ENCODE data around the gene HS2ST1. TPM values are rescaled to one million over a fixed set of nuclear protein-coding genes. Genes with fewer than 3 reads are reported as not detected.
"Not testable (repeated sequence)": the region's sequence is repeated elsewhere in the genome, so short reads cannot be mapped to it uniquely, and the experiment has no call there.

Gene HS2ST1
- 11.5 TPM for total RNA-seq

GRCh38 chr1:86914601-86914997 lies at the start of gene HS2ST1:
Gene HS2ST1 (plus strand): TSS chr1:86914635.
- peak within 1 kb of the TSS; percentile 77 to 95 for H3K4me3 ChIP-seq
- no peaks in the 10 kb centered on the region for H3K9me3 ChIP-seq
- H3K36me3 ChIP-seq = no peaks in the 10 kb centered on the region
- intact Hi-C loops (cut with DNase I) = loop anchor here (10.0 kb wide), 1 partner anchor 210 kb away; the partner anchor contains the start of gene SH3GLB1
- no peaks in the 10 kb centered on the region for H3K27me3 ChIP-seq
- peaks cover 36% of the 10 kb centered on the region for H3K4me1 ChIP-seq
- no peak for DNase-seq (ENCODE audit: extremely low spot score in 2 of 2)
- TF ChIP-seq, protein P1, sequence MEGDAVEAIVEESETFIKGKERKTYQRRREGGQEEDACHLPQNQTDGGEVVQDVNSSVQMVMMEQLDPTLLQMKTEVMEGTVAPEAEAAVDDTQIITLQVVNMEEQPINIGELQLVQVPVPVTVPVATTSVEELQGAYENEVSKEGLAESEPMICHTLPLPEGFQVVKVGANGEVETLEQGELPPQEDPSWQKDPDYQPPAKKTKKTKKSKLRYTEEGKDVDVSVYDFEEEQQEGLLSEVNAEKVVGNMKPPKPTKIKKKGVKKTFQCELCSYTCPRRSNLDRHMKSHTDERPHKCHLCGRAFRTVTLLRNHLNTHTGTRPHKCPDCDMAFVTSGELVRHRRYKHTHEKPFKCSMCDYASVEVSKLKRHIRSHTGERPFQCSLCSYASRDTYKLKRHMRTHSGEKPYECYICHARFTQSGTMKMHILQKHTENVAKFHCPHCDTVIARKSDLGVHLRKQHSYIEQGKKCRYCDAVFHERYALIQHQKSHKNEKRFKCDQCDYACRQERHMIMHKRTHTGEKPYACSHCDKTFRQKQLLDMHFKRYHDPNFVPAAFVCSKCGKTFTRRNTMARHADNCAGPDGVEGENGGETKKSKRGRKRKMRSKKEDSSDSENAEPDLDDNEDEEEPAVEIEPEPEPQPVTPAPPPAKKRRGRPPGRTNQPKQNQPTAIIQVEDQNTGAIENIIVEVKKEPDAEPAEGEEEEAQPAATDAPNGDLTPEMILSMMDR (IDR thresholded peaks at IDR 0.05) = no peak
- TF ChIP-seq POLR2AphosphoS5 (IDR thresholded peaks at IDR 0.05; ENCODE audit: insufficient read depth in 1 of 2, low read depth in 1 of 2) (peak in 1 of 2 donors; percentile 67), POLR2A (IDR thresholded peaks at IDR 0.05) (peak in 1 of 2 donors; percentile 62)
- peak within 1 kb of the TSS; percentile 90 for H3K27ac ChIP-seq

DNA sequence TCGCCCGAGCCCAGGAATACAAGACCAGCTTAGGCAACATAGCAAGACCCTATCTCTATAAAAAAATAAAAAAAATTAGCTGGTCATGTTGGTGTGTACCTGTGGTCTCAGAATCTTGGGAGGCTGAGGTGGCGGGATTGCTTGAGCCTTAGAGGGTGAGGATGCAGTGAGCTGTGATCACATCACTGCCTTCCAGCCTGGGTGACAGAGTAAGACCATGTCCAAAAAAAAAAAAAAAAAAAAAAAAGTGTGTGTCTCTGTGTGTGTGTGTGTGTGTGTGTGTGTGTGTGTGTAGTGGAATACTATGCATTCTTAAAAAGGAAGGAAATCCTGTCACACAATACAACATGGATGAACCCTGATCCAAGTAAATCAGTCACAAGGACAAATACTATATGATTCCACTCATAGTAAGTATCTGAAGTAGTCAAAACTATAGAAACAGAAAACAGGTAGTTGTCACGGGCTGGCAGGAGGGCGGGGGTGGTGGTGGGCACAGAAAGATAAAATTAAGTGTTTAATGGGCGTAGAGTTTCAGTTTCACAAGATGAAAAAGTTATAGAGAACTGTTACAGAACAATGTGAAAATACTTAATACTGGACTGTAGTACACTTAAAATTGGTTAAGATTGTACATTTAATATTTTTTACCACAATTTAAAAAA lies 48.3 kb upstream of the HS2ST1 start:
- no peak for DNase-seq (ENCODE audit: extremely low spot score in 2 of 2)
- TF ChIP-seq POLR2A (IDR thresholded peaks at IDR 0.05) = no peak
- Histone ChIP-seq H3K36me3 (no peaks in the 10 kb centered on the region), H3K4me1 (no peaks in the 10 kb centered on the region), H3K4me3 (no peak overlapping the region), H3K9me3 (no peaks in the 10 kb centered on the region), H3K27me3 (no peaks in the 10 kb centered on the region), H3K27ac (no peak overlapping the region)
- intact Hi-C loops (cut with DNase I) = no loop called here

DNA sequence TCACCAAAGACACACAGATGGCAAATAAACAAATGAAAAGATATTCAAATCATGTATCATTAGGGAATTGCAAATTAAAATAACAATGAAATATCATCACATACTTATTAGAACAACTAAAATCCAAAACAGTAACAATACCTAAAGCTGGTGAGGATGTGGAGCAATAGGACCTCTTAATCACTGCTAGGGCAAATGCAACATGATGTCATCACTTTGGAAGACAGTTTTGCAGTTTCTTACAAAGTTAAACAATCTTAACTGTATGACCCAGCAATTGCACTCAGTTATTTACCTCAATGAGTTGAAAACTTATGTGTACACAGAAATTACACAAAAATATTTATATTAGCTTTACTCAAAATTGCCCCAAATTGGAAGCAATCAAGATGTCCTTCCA lies 47.8 kb upstream of the HS2ST1 start:
- no peak overlapping the region for H3K4me3 ChIP-seq
- intact Hi-C loops (cut with DNase I) = no loop called here
- H3K4me1 ChIP-seq = no peaks in the 10 kb centered on the region
- no peak overlapping the region for H3K27ac ChIP-seq
- TF ChIP-seq, protein P1 (IDR thresholded peaks at IDR 0.05) = no peak
- no peak for TF ChIP-seq POLR2AphosphoS5 (IDR thresholded peaks at IDR 0.05; ENCODE audit: insufficient read depth in 1 of 2, low read depth in 1 of 2)
- no peak for TF ChIP-seq POLR2A (IDR thresholded peaks at IDR 0.05)
- H3K27me3 ChIP-seq = no peaks in the 10 kb centered on the region
- no peaks in the 10 kb centered on the region for H3K36me3 ChIP-seq
- no peaks in the 10 kb centered on the region for H3K9me3 ChIP-seq
- no peak for DNase-seq (ENCODE audit: extremely low spot score in 2 of 2)

DNA sequence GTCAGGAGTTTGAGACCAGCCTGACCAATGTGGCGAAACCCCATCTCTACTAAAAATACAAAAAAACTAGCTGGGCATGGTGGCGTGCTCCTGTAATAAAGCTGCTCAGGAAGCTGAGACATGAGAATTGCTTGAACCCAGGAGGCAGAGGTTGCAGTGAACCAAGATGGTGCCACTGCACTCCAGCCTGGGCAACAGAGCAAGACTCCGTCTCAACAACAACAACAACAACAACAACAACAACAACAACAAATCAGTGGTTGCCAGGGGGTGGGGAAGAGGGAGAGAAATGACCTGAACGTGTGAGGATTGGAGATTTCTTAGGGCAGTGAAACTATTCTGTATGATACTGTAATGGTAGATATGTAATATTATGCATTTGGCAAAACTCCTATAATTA lies 47.2 kb upstream of the HS2ST1 start:
- H3K27me3 ChIP-seq; H3K27ac ChIP-seq; H3K4me3 ChIP-seq; DNase-seq (ENCODE audit: extremely low spot score in 2 of 2); H3K36me3 ChIP-seq; intact Hi-C loops (cut with DNase I); H3K9me3 ChIP-seq; H3K4me1 ChIP-seq: not testable (repeated sequence)

GRCh38 chr1:86868477-86868876 lies 46.0 kb upstream of the HS2ST1 start:
- intact Hi-C loops (cut with DNase I) = no loop called here
- Histone ChIP-seq H3K27me3 (no peaks in the 10 kb centered on the region), H3K4me1 (no peaks in the 10 kb centered on the region), H3K36me3 (no peaks in the 10 kb centered on the region), H3K9me3 (no peaks in the 10 kb centered on the region), H3K27ac (no peak overlapping the region), H3K4me3 (no peak overlapping the region)
- no peak for DNase-seq (ENCODE audit: extremely low spot score in 2 of 2)
- no peak for TF ChIP-seq POLR2AphosphoS5 (IDR thresholded peaks at IDR 0.05; ENCODE audit: insufficient read depth in 1 of 2, low read depth in 1 of 2)
- TF ChIP-seq POLR2A (IDR thresholded peaks at IDR 0.05) = no peak

DNA sequence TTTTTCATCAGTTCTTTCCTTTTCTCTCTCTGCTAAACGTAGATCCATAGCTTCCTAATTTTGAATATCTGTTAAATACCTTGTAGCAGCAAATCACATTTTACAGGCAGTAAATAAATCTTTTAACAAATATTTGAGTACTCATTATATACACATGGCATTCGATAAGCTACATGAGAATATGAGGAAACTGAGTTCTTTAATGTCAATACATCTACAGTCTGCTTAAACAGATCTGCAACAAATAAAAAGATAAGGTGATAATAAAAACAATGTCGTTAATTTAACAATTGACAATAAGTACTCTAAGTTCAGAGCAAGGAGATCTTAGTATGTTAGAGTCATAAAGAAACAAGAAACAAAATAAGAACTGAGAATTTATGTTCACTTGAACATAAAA lies 43.4 kb upstream of the HS2ST1 start:
- TF ChIP-seq POLR2A (IDR thresholded peaks at IDR 0.05) (no peak), POLR2AphosphoS5 (IDR thresholded peaks at IDR 0.05; ENCODE audit: insufficient read depth in 1 of 2, low read depth in 1 of 2) (no peak)
- TF ChIP-seq, protein P1 (IDR thresholded peaks at IDR 0.05) = no peak
- H3K9me3 ChIP-seq = no peaks in the 10 kb centered on the region
- H3K27ac ChIP-seq = no peak overlapping the region
- no peaks in the 10 kb centered on the region for H3K4me1 ChIP-seq
- no peak overlapping the region for H3K4me3 ChIP-seq
- H3K36me3 ChIP-seq = no peaks in the 10 kb centered on the region
- no peak for DNase-seq (ENCODE audit: extremely low spot score in 2 of 2)
- intact Hi-C loops (cut with DNase I) = no loop called here
- no peaks in the 10 kb centered on the region for H3K27me3 ChIP-seq

All from vagina (tissue), 2 donors.